ENCODE data around the gene PALB2. TPM values are rescaled to one million over a fixed set of nuclear protein-coding genes. Genes with fewer than 3 reads are reported as not detected.

PALB2 gene
- total RNA-seq, 1 donor from 2014 or later = 8.4 TPM

- Mint-ChIP-seq H3K9me3 (ENCODE audit: low read depth) (no peaks in the 10 kb centered on the region), H3K27me3 (ENCODE audit: low read depth) (no peaks in the 10 kb centered on the region), H3K27ac (ENCODE audit: unreplicated experiment) (no peak overlapping the region), H3K4me1 (ENCODE audit: low read depth) (no peaks in the 10 kb centered on the region), H3K4me3 (ENCODE audit: unreplicated experiment) (no peak overlapping the region), H3K36me3 (ENCODE audit: low read depth) (peaks cover 28% of the 10 kb centered on the region)
- DNase-seq (ENCODE audit: low spot score) = no peak
- TF ChIP-seq CTCF (IDR thresholded peaks at IDR 0.05) = no peak
Observed at GRCh38 chr16:23667355-23667659, 26.2 kb upstream of the PALB2 start.

- H3K27me3 Mint-ChIP-seq (ENCODE audit: low read depth) = no peaks in the 10 kb centered on the region
- no peak overlapping the region for H3K4me3 Mint-ChIP-seq (ENCODE audit: unreplicated experiment)
- H3K9me3 Mint-ChIP-seq (ENCODE audit: low read depth) = no peaks in the 10 kb centered on the region
- no peak for DNase-seq (ENCODE audit: low spot score)
- no peak for TF ChIP-seq CTCF (IDR thresholded peaks at IDR 0.05)
- no peak overlapping the region for H3K27ac Mint-ChIP-seq (ENCODE audit: unreplicated experiment)
- H3K36me3 Mint-ChIP-seq (ENCODE audit: low read depth) = peaks cover 28% of the 10 kb centered on the region
- no peaks in the 10 kb centered on the region for H3K4me1 Mint-ChIP-seq (ENCODE audit: low read depth)
Observed at GRCh38 chr16:23666571-23667354, 25.7 kb upstream of the PALB2 start.

- Mint-ChIP-seq H3K27me3 (ENCODE audit: low read depth) (no peaks in the 10 kb centered on the region), H3K27ac (ENCODE audit: unreplicated experiment) (no peak overlapping the region), H3K9me3 (ENCODE audit: low read depth) (no peaks in the 10 kb centered on the region), H3K4me1 (ENCODE audit: low read depth) (no peaks in the 10 kb centered on the region), H3K4me3 (ENCODE audit: unreplicated experiment) (no peak overlapping the region), H3K36me3 (ENCODE audit: low read depth) (peaks cover 45% of the 10 kb centered on the region)
- no peak for DNase-seq (ENCODE audit: low spot score)
- no peak for TF ChIP-seq CTCF (IDR thresholded peaks at IDR 0.05)
Observed at GRCh38 chr16:23663918-23664317, 22.8 kb upstream of the PALB2 start.

GRCh38 chr16:23651943-23652468, 10.9 kb upstream of the PALB2 start:
- Mint-ChIP-seq H3K9me3 (ENCODE audit: low read depth) (no peaks in the 10 kb centered on the region), H3K27me3 (ENCODE audit: low read depth) (no peaks in the 10 kb centered on the region), H3K4me3 (ENCODE audit: unreplicated experiment) (no peak overlapping the region), H3K27ac (ENCODE audit: unreplicated experiment) (no peak overlapping the region), H3K4me1 (ENCODE audit: low read depth) (peaks cover 3% of the 10 kb centered on the region), H3K36me3 (ENCODE audit: low read depth) (peaks cover 22% of the 10 kb centered on the region)
- no peak for TF ChIP-seq CTCF (IDR thresholded peaks at IDR 0.05)
- no peak for DNase-seq (ENCODE audit: low spot score)

GRCh38 chr16:23650674-23651416, 9.7 kb upstream of the PALB2 start:
- Mint-ChIP-seq H3K36me3 (ENCODE audit: low read depth) (peaks cover 31% of the 10 kb centered on the region), H3K27me3 (ENCODE audit: low read depth) (no peaks in the 10 kb centered on the region), H3K4me3 (ENCODE audit: unreplicated experiment) (no peak overlapping the region), H3K9me3 (ENCODE audit: low read depth) (no peaks in the 10 kb centered on the region), H3K4me1 (ENCODE audit: low read depth) (peaks cover 9% of the 10 kb centered on the region), H3K27ac (ENCODE audit: unreplicated experiment) (no peak overlapping the region)
- no peak for DNase-seq (ENCODE audit: low spot score)
- TF ChIP-seq CTCF (IDR thresholded peaks at IDR 0.05) = no peak

All from chondrocyte (in vitro differentiated cells).